Measurements from ENCODE around the gene EHHADH. TPM values are rescaled to one million over a fixed set of nuclear protein-coding genes. Genes with fewer than 3 reads are reported as not detected.

EHHADH gene
- total and polyA plus RNA-seq, 8 donors = 2.6 to 10.4 (median 6.8) TPM

GRCh38 chr3:185204894-185205293, 49.0 kb downstream of the EHHADH start:
- WGBS, 2 donors = 64 to 69% methylated on average over 2 of the region's 2 CpGs
- DNase-seq (no peak), FAIRE-seq (no peak), ATAC-seq (no peak)
- TF ChIP-seq, protein P1, sequence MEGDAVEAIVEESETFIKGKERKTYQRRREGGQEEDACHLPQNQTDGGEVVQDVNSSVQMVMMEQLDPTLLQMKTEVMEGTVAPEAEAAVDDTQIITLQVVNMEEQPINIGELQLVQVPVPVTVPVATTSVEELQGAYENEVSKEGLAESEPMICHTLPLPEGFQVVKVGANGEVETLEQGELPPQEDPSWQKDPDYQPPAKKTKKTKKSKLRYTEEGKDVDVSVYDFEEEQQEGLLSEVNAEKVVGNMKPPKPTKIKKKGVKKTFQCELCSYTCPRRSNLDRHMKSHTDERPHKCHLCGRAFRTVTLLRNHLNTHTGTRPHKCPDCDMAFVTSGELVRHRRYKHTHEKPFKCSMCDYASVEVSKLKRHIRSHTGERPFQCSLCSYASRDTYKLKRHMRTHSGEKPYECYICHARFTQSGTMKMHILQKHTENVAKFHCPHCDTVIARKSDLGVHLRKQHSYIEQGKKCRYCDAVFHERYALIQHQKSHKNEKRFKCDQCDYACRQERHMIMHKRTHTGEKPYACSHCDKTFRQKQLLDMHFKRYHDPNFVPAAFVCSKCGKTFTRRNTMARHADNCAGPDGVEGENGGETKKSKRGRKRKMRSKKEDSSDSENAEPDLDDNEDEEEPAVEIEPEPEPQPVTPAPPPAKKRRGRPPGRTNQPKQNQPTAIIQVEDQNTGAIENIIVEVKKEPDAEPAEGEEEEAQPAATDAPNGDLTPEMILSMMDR (IDR thresholded peaks at IDR 0.05) = no peak
- Histone ChIP-seq H3K27me3 (no peaks in the 10 kb centered on the region), H3K4me1 (no peaks in the 10 kb centered on the region), H3K36me3 (peaks cover 0 to 3% (median 3%) of the 10 kb centered on the region in 3 donors), H3K9me3 (no peaks in the 10 kb centered on the region), H3K27ac (no peak overlapping the region), H3K4me3 (no peak overlapping the region)
- intact Hi-C loops (cut with DNase I) = no loop called here

GRCh38 chr3:185200639-185201038, 53.2 kb downstream of the EHHADH start:
- intact Hi-C loops (cut with DNase I) = no loop called here
- FAIRE-seq = no peak

DNA sequence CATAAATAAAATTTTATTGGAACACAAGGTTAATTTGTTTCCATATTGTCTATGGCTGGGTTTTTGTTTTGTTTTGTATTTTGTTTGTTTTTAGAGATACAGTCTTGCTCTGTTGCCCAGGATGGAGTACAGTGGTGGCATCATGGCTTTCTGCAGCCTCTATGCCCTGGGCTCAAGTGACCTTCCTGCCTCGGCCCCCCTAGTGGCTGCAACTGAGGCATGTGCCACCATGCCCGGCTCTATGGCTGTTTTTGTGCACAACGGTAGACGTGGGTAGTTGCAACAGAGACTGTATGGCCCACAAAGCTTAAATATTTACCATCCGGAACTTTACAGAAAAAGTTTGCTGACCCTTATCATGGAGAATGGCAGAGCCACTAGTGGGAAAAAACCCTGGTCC, 54.2 kb downstream of the EHHADH start:
- WGBS, 2 donors = 91 to 95% methylated on average over 5 of the region's 5 CpGs
- Histone ChIP-seq H3K4me3 (no peak overlapping the region), H3K27ac (no peak overlapping the region), H3K9me3 (no peaks in the 10 kb centered on the region), H3K36me3 (peaks cover 0 to 3% (median 3%) of the 10 kb centered on the region in 3 donors), H3K4me1 (no peaks in the 10 kb centered on the region), H3K27me3 (no peaks in the 10 kb centered on the region)
- intact Hi-C loops (cut with DNase I) = no loop called here
- ATAC-seq (no peak), FAIRE-seq (no peak), DNase-seq (no peak)
- TF ChIP-seq, protein P1 (IDR thresholded peaks at IDR 0.05) = no peak

More at GRCh38 chr3:185200639-185201038, 53.2 kb downstream of the EHHADH start:
- TF ChIP-seq, protein P1 (IDR thresholded peaks at IDR 0.05) = no peak
- no peaks in the 10 kb centered on the region for H3K9me3 ChIP-seq
- 70 to 76% methylated on average over 5 of the region's 5 CpGs for WGBS, 2 donors
- H3K27me3 ChIP-seq = no peaks in the 10 kb centered on the region
- no peak overlapping the region for H3K27ac ChIP-seq
- DNase-seq = no peak
- no peak for ATAC-seq
- no peak overlapping the region for H3K4me3 ChIP-seq
- no peaks in the 10 kb centered on the region for H3K4me1 ChIP-seq
- H3K36me3 ChIP-seq = peaks cover 0 to 3% (median 3%) of the 10 kb centered on the region in 3 donors

DNA sequence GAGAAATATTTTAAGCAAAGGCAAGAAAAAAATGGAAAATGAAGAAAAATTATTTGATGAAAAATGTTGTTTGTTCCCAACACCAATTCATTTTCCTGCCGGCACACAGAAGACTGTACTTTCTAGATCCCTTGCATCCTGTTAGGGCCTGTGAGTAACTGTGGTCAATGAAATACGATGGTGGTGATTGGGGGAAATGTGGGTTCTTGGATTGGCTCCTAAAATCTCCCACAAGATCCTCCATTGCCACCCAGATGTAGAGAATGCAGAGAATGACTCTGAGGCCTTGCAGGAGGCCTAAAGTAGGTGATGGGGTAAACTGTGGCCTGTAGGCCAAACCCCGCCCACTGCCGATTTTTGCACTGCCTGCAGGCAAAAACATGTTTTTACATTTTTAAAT, 54.6 kb downstream of the EHHADH start:
- peaks cover 0 to 3% (median 1%) of the 10 kb centered on the region in 3 donors for H3K36me3 ChIP-seq
- no peaks in the 10 kb centered on the region for H3K4me1 ChIP-seq
- FAIRE-seq = no peak
- TF ChIP-seq, protein P1 (IDR thresholded peaks at IDR 0.05) = no peak
- ATAC-seq = no peak
- H3K27ac ChIP-seq = no peak overlapping the region
- no peak overlapping the region for H3K4me3 ChIP-seq
- intact Hi-C loops (cut with DNase I) = no loop called here
- H3K27me3 ChIP-seq = no peaks in the 10 kb centered on the region
- no peaks in the 10 kb centered on the region for H3K9me3 ChIP-seq
- DNase-seq = no peak
- WGBS, 2 donors = 96% methylated on average over 4 of the region's 4 CpGs

GRCh38 chr3:185197068-185197467, 56.8 kb downstream of the EHHADH start:
- H3K4me3 ChIP-seq = no peak overlapping the region
- DNase-seq (no peak), FAIRE-seq (no peak), ATAC-seq (no peak)
- TF ChIP-seq, protein P1 (IDR thresholded peaks at IDR 0.05) = no peak
- 95% methylated on average over 2 of the region's 2 CpGs for WGBS, 2 donors
- H3K27me3 ChIP-seq = no peaks in the 10 kb centered on the region
- no peaks in the 10 kb centered on the region for H3K4me1 ChIP-seq
- intact Hi-C loops (cut with DNase I) = no loop called here
- H3K27ac ChIP-seq = no peak overlapping the region
- peaks cover 0 to 3% (median 0%) of the 10 kb centered on the region in 3 donors for H3K36me3 ChIP-seq
- no peaks in the 10 kb centered on the region for H3K9me3 ChIP-seq
